ENCODE measurements around the gene RNF150.

Gene RNF150

GRCh38 chr4:141140391-141141200 is 7.3 kb upstream of the RNF150 start (continued):
- no peak for TF ChIP-seq ZNF518A (tag by site-specific recombination; conservative IDR thresholded peaks at IDR 0.05; ENCODE audit: low read depth)
- TF ChIP-seq HOXA7 (CRISPR knock-in tag; IDR thresholded peaks at IDR 0.05; ENCODE audit: borderline replicate concordance): no peak
- TF ChIP-seq REPIN1 (tag by site-specific recombination; IDR thresholded peaks at IDR 0.05; ENCODE audit: low read depth): no peak
- no peak for TF ChIP-seq ZFP69B (tag by site-specific recombination; IDR thresholded peaks at IDR 0.05)
- TF ChIP-seq PBX3 (CRISPR knock-in tag; IDR thresholded peaks at IDR 0.05): no peak

- Histone ChIP-seq H3K4me1 (ENCODE audit: control insufficient read depth, insufficient read depth, low read length) (no peaks in the 10 kb centered on the region), H3K9me3 (ENCODE audit: control insufficient read depth, insufficient read depth, low read depth, low read length) (no peaks in the 10 kb centered on the region), H3K27ac (ENCODE audit: extremely low read depth, low read depth, low read length) (no peak overlapping the region), H3K4me3 (ENCODE audit: low read depth, low read length) (no peak overlapping the region), H3K36me3 (ENCODE audit: control insufficient read depth in 2 of 2, insufficient read depth in 1 of 2, low read length in 2 of 2) (no peaks in the 10 kb centered on the region)
- peak; percentile 28; the same call in 1 of the 2 replicates for TF ChIP-seq ZNF335 (tag by site-specific recombination; conservative IDR thresholded peaks at IDR 0.05)
- no peak for TF ChIP-seq ZNF785 (tag by site-specific recombination; IDR thresholded peaks at IDR 0.05)
- TF ChIP-seq ZNF112 (tag by site-specific recombination; IDR thresholded peaks at IDR 0.05): no peak
- no peak for TF ChIP-seq ZFHX2 (tag by site-specific recombination; conservative IDR thresholded peaks at IDR 0.05)
- POLR2A ChIA-PET: interaction anchor here (0.6 to 1.5 kb wide), 6 partner anchors 17 to 761 kb away, joined by 3 to 9 read pairs (median 4); partner anchors contain the start of gene SCOC
- CTCF ChIA-PET: interaction anchor here (0.5 to 5.7 kb wide), 23 partner anchors 11 to 804 kb away, joined by 3 to 43 read pairs (median 4); no protein-coding TSS in a partner anchor
These were observed 1.0 kb upstream of the RNF150 start for GRCh38 chr4:141133999-141134995.

- ChIA-PET CTCF (interaction anchor here (0.7 to 5.7 kb wide), 17 partner anchors 12 to 1652 kb away, joined by 3 to 43 read pairs (median 4); no protein-coding TSS in a partner anchor), POLR2A (interaction anchor here (0.9 to 1.5 kb wide), 5 partner anchors 24 to 759 kb away, joined by 3 to 9 read pairs (median 4); partner anchors contain the start of gene SCOC)
- peak overlapping the region; percentile 94 for H3K4me3 ChIP-seq (ENCODE audit: low read depth, low read length)
- H3K27ac ChIP-seq (ENCODE audit: extremely low read depth, low read depth, low read length): peak overlapping the region; percentile 80; the same call in 1 of the 2 replicates
- TF ChIP-seq KLF7 (tag by site-specific recombination; IDR thresholded peaks at IDR 0.05; ENCODE audit: borderline replicate concordance) (no peak), YY1 (tag by site-specific recombination; IDR thresholded peaks at IDR 0.05) (0 out of 2 replicates have a peak, but pooled peaks have one; percentile 54), ZNF623 (tag by site-specific recombination; IDR thresholded peaks at IDR 0.05) (no peak), ZNF16 (tag by site-specific recombination; IDR thresholded peaks at IDR 0.05; ENCODE audit: low read depth) (no peak), ZNF530 (tag by site-specific recombination; IDR thresholded peaks at IDR 0.05; ENCODE audit: low read depth) (no peak), TSHZ1 (tag by site-specific recombination; IDR thresholded peaks at IDR 0.05; ENCODE audit: borderline replicate concordance) (no peak), ZBTB26 (tag by site-specific recombination; optimal IDR thresholded peaks at IDR 0.05) (no peak), ZNF585B (tag by site-specific recombination; IDR thresholded peaks at IDR 0.05) (no peak), ZBTB20 (tag by site-specific recombination; IDR thresholded peaks at IDR 0.05) (peak; percentile 93)
- no peaks in the 10 kb centered on the region for H3K4me1 ChIP-seq (ENCODE audit: control insufficient read depth, insufficient read depth, low read length)
- no peaks in the 10 kb centered on the region for H3K36me3 ChIP-seq (ENCODE audit: control insufficient read depth in 2 of 2, insufficient read depth in 1 of 2, low read length in 2 of 2)
- no peaks in the 10 kb centered on the region for H3K9me3 ChIP-seq (ENCODE audit: control insufficient read depth, insufficient read depth, low read depth, low read length)
These were observed 542 bp downstream of the RNF150 start for GRCh38 chr4:141132709-141133145.
